ENCODE results near the gene IL20RB. TPM values are rescaled to one million over a fixed set of nuclear protein-coding genes. Genes with fewer than 3 reads are reported as not detected.
"Not testable (repeated sequence)": the region's sequence is repeated elsewhere in the genome, so short reads cannot be mapped to it uniquely, and the experiment has no call there.

The IL20RB gene
- total RNA-seq, 1 donor from 2014 or later: 1.8 TPM

GRCh38 chr3:136982033-136982432 lies 24.2 kb downstream of the IL20RB start:
- no peaks in the 10 kb centered on the region for H3K4me1 Mint-ChIP-seq (ENCODE audit: low read depth, unreplicated experiment)
- TF ChIP-seq CTCF (IDR thresholded peaks at IDR 0.05; ENCODE audit: partially characterized antibody, unreplicated experiment): no peak
- H3K4me3 Mint-ChIP-seq (ENCODE audit: unreplicated experiment): no peak overlapping the region
- peaks cover 3% of the 10 kb centered on the region for H3K9me3 Mint-ChIP-seq (ENCODE audit: unreplicated experiment)
- H3K36me3 Mint-ChIP-seq (ENCODE audit: unreplicated experiment): peaks cover 16% of the 10 kb centered on the region
- no peak overlapping the region for H3K27ac Mint-ChIP-seq (ENCODE audit: unreplicated experiment)
- DNase-seq: no peak
- H3K27me3 Mint-ChIP-seq (ENCODE audit: unreplicated experiment): peaks cover 1% of the 10 kb centered on the region

- H3K9me3 Mint-ChIP-seq (ENCODE audit: unreplicated experiment): peaks cover 5% of the 10 kb centered on the region
- peaks cover 18% of the 10 kb centered on the region for H3K36me3 Mint-ChIP-seq (ENCODE audit: unreplicated experiment)
- H3K27me3 Mint-ChIP-seq (ENCODE audit: unreplicated experiment): peaks cover 1% of the 10 kb centered on the region
- TF ChIP-seq CTCF (IDR thresholded peaks at IDR 0.05; ENCODE audit: partially characterized antibody, unreplicated experiment): no peak
- no peak for DNase-seq
- no peak overlapping the region for H3K27ac Mint-ChIP-seq (ENCODE audit: unreplicated experiment)
- H3K4me3 Mint-ChIP-seq (ENCODE audit: unreplicated experiment): no peak overlapping the region
- H3K4me1 Mint-ChIP-seq (ENCODE audit: low read depth, unreplicated experiment): no peaks in the 10 kb centered on the region
Observed at GRCh38 chr3:136982520-136983138, 24.8 kb downstream of the IL20RB start.

- H3K36me3 Mint-ChIP-seq (ENCODE audit: unreplicated experiment): peaks cover 18% of the 10 kb centered on the region
- peaks cover 5% of the 10 kb centered on the region for H3K9me3 Mint-ChIP-seq (ENCODE audit: unreplicated experiment)
- H3K27ac Mint-ChIP-seq (ENCODE audit: unreplicated experiment): no peak overlapping the region
Observed at GRCh38 chr3:136984837-136985236, 27.1 kb downstream of the IL20RB start.

GRCh38 chr3:136987398-136987980 lies 29.7 kb downstream of the IL20RB start:
- DNase-seq; H3K4me3 Mint-ChIP-seq (ENCODE audit: unreplicated experiment); H3K27me3 Mint-ChIP-seq (ENCODE audit: unreplicated experiment); H3K4me1 Mint-ChIP-seq (ENCODE audit: low read depth, unreplicated experiment); H3K27ac Mint-ChIP-seq (ENCODE audit: unreplicated experiment): not testable (repeated sequence)
- Mint-ChIP-seq H3K36me3 (ENCODE audit: unreplicated experiment) (peaks cover 13% of the 10 kb centered on the region), H3K9me3 (ENCODE audit: unreplicated experiment) (peaks cover 12% of the 10 kb centered on the region)

More at GRCh38 chr3:136984837-136985236, 27.1 kb downstream of the IL20RB start:
- no peak for DNase-seq
- no peak overlapping the region for H3K4me3 Mint-ChIP-seq (ENCODE audit: unreplicated experiment)
- peaks cover 4% of the 10 kb centered on the region for H3K27me3 Mint-ChIP-seq (ENCODE audit: unreplicated experiment)
- TF ChIP-seq CTCF (IDR thresholded peaks at IDR 0.05; ENCODE audit: partially characterized antibody, unreplicated experiment): no peak
- H3K4me1 Mint-ChIP-seq (ENCODE audit: low read depth, unreplicated experiment): no peaks in the 10 kb centered on the region

- Mint-ChIP-seq H3K4me1 (ENCODE audit: low read depth, unreplicated experiment) (peaks cover 3% of the 10 kb centered on the region), H3K36me3 (ENCODE audit: unreplicated experiment) (peaks cover 9% of the 10 kb centered on the region), H3K4me3 (ENCODE audit: unreplicated experiment) (no peak overlapping the region), H3K9me3 (ENCODE audit: unreplicated experiment) (peaks cover 12% of the 10 kb centered on the region), H3K27me3 (ENCODE audit: unreplicated experiment) (peaks cover 10% of the 10 kb centered on the region), H3K27ac (ENCODE audit: unreplicated experiment) (no peak overlapping the region)
- no peak for TF ChIP-seq CTCF (IDR thresholded peaks at IDR 0.05; ENCODE audit: partially characterized antibody, unreplicated experiment)
- DNase-seq: no peak
Observed at GRCh38 chr3:136988651-136989050, 30.9 kb downstream of the IL20RB start.

All from glutamatergic neuron (in vitro differentiated cells).